ENCODE measurements around the gene MPRIP. TPM values are rescaled to one million over a fixed set of nuclear protein-coding genes. Genes with fewer than 3 reads are reported as not detected.

Gene MPRIP
- total and polyA plus RNA-seq, 2 of the 13 experiments (the other 11 are each of a cell fraction or from before 2014, with no cell fraction given), result 50.2 to 52.4 TPM

- TF ChIP-seq ZHX2 (IDR thresholded peaks at IDR 0.05; ENCODE audit: low read depth) (no peak), ZHX2 (CRISPR knock-in tag; IDR thresholded peaks at IDR 0.05; ENCODE audit: borderline replicate concordance) (no peak), ZNF580 (CRISPR knock-in tag; IDR thresholded peaks at IDR 0.05; ENCODE audit: borderline replicate concordance, low read depth) (no peak), ZMYM3 (CRISPR knock-in tag; IDR thresholded peaks at IDR 0.05) (peak; percentile 64; the same call in 1 of the 2 replicates), MEF2D (CRISPR knock-in tag; IDR thresholded peaks at IDR 0.05) (no peak), ZBTB10 (CRISPR knock-in tag; IDR thresholded peaks at IDR 0.05; ENCODE audit: borderline replicate concordance) (no peak), ZNF768 (CRISPR knock-in tag; IDR thresholded peaks at IDR 0.05) (peak; percentile 97), ZBTB44 (CRISPR knock-in tag; IDR thresholded peaks at IDR 0.05) (no peak), ZNF24 (IDR thresholded peaks at IDR 0.05) (peak; percentile 88), NR2C2 (CRISPR knock-in tag; IDR thresholded peaks at IDR 0.05; ENCODE audit: borderline replicate concordance) (no peak), NFKBIZ (CRISPR knock-in tag; IDR thresholded peaks at IDR 0.05) (no peak), ZNF280D (CRISPR knock-in tag; IDR thresholded peaks at IDR 0.05) (no peak), ZNF740 (CRISPR knock-in tag; IDR thresholded peaks at IDR 0.05) (no peak), ZNF569 (CRISPR knock-in tag; IDR thresholded peaks at IDR 0.05; ENCODE audit: borderline replicate concordance) (no peak)
Measured at GRCh38 chr17:17030515-17031211, 11.6 kb upstream of the MPRIP start (continued).
